Stimulated activated CD4-positive, alpha-beta T cell treated with anti-CD3 and anti-CD28 coated beads, Interleukin-4, amount 100 ng/mL, for 24 hours (primary cell): ENCODE results near the gene CAV3.

Experiments
- DNase-seq: peaks from one replicate; pipeline ENCODE4 v3.0.0-alpha.2; 2020

Gene CAV3

GRCh38 chr3:8736436-8736835 lies 2.8 kb downstream of the CAV3 start:
- DNase-seq = no peak

DNA sequence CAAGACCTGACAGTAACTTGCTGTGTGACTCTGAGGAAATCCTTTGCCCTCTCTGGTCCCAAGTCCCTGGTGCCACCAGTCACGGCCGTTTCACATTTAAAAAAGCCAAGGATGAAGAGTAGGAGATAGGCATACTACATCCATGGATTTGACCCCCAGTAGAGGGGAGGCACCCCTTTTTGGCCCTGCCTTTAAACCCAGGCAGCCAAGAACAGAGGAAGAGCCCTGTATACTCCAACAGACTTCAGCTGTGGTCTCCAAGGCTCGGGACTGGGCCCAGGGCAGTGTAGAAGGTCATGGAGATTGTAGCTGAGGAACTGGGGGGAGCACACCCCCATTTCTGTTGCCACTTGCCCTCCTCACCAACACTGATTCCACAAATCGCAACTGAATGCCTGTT lies 3.7 kb downstream of the CAV3 start:
- no peak for DNase-seq

GRCh38 chr3:8737823-8738222 lies 4.2 kb downstream of the CAV3 start:
- no peak for DNase-seq

DNA sequence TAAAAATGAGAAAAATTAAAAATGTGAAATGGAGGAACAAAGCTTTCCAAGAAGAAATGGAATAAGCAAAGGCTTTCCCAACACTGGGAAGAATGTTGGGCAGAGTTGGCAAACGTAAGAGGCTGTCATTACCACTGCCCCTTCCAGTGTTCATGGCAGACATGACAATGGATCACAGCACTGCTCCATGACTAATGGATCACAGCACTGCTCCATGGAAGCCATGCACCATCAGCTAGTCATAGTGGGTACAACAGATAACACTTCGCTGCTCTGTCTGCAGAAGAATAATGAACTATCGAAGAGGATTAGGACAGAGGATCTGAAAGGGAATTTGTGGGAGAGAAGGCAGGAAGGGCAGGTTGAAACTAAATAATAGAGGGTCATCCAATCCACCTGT lies 5.0 kb downstream of the CAV3 start:
- no peak for DNase-seq

GRCh38 chr3:8739757-8740504 lies 6.3 kb downstream of the CAV3 start:
- DNase-seq = no peak

DNA sequence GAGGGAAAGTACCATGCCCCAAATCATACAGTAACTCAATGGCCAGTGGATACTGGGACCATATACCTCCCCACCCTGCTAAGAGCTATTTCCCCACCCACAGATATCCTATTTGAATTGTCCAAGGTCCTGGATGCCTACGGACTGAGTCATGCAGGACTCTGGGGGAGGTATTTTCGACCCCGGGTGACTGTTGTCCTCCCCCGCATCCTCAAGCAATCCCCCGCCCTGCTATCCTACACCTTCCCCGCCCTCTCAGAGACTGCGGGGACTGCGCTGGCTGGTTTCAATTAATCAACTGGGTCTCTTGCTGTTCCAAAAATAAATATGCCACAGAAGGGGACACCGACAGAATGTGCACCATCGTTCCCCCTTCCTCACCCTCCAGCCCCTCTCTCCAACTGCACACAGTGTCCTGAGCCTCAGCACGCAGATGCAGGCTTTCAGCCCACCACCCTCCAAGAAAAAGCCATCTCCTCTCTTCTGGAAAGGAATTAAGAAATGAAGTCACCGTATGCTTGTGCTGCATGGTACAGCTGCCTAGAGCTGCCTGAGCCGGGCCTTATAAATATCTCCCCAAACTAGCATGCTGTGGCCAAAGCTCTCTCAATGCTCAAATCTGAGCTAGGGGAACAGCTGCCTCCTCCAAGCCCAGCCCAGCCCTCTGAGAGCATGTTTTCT lies 8.1 kb downstream of the CAV3 start:
- no peak for DNase-seq

- no peak for DNase-seq
Measured at GRCh38 chr3:8743021-8743601, 9.5 kb downstream of the CAV3 start.

DNA sequence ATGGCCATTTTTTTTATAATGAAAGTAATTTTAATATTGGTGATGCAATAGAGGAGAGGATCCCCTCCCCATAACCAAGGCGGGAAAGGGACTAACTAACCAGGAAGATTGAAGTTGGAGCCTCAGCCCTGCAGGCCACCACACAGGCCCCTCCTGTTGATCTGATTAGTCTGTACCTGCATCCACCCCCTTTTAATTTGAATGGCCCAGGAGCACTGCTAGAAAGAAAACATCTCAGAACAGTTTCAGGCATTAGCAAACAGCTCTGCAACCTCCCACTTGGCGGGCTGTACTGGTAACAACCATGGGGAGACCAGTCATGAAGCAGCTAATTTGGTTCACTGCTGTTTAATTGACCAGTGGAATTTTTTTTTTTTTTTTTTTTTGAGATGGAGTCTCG lies 10.3 kb downstream of the CAV3 start:
- DNase-seq = no peak

DNA sequence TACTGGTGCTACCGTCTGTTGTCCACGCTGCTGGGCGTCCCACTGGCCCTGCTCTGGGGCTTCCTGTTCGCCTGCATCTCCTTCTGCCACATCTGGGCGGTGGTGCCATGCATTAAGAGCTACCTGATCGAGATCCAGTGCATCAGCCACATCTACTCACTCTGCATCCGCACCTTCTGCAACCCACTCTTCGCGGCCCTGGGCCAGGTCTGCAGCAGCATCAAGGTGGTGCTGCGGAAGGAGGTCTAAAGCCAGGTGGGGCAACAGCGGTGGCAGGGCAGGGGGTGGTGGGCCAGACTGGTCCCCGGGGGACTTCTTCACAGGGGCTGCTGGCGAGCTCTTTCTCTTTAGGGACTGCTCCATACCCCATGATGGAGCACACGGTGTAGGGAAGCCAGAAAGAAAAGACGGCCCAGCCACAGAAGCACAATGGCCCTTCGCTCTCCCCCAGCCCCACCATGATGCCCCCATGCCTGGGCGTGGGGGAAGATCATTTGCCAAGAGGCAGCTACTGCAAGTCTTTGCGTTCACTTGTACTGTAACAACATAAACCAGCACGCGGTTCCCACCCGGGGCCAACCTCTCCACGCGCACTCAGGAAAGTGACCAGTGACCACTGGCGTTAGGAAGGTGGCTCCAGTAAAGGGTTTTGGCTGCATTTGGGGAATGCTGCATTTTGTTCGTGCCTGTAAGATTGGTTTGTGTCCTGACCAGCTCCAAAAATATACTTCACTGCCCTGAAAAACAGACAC lies 12.2 kb downstream of the CAV3 start:
- DNase-seq = no peak

- no peak for DNase-seq
Measured at GRCh38 chr3:8746780-8747345, 13.3 kb downstream of the CAV3 start.

DNA sequence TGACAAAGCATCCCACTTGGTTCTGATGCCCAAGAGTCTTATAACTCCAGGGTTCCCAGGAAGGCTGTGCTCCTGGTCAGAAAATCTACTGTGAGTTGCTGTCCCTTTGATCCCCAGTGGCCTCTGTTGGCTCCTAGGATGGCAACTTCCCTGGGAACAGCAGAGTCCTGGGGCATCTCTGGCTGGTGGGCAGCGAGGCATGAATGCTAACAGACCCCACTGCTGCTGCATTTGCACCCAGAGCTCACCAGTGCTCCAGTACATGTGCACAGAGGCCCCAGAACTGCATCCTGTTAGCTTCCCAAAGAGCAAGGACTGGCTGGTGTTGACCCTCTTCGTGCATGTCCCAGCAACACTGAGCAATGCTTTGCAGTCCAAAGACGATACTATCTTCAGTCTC lies 15.7 kb downstream of the CAV3 start:
- DNase-seq = no peak

- no peak for DNase-seq
Measured at GRCh38 chr3:8752832-8753231, 19.2 kb downstream of the CAV3 start.

GRCh38 chr3:8755097-8755496 lies 21.5 kb downstream of the CAV3 start:
- no peak for DNase-seq

DNA sequence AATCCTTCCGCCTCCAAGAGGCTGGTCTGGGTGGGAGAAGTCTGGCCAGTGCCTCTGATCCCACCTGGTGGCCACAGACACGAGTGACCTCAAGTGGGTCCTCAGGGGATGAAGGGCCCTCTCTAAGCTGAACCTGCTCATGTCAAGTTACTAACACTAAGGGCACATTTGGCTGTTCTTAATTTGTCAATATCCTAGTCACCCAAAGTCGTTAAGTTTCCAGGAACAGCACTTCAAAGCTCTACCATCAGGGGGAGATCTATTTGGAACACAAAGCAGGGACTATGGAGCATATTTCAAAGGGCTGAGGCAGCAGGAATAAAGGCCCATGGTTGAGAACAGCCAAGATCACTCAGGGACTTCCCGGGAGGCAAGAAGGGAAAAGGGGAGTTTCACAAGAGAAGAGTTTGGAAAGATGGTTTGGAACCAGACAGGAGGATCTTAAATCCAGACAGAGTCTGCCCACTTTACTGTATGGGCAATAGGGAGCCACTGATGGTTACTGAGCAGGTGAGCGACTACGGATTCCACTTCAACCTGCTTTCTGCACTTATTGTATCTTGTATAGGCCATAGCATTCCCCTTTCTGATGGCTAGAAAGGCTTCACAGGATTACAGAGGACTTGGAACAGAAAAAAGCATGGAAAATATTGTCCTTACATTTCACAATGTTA lies 22.1 kb downstream of the CAV3 start:
- no peak for DNase-seq

- DNase-seq = no peak
Measured at GRCh38 chr3:8756671-8757070, 23.1 kb downstream of the CAV3 start.

DNA sequence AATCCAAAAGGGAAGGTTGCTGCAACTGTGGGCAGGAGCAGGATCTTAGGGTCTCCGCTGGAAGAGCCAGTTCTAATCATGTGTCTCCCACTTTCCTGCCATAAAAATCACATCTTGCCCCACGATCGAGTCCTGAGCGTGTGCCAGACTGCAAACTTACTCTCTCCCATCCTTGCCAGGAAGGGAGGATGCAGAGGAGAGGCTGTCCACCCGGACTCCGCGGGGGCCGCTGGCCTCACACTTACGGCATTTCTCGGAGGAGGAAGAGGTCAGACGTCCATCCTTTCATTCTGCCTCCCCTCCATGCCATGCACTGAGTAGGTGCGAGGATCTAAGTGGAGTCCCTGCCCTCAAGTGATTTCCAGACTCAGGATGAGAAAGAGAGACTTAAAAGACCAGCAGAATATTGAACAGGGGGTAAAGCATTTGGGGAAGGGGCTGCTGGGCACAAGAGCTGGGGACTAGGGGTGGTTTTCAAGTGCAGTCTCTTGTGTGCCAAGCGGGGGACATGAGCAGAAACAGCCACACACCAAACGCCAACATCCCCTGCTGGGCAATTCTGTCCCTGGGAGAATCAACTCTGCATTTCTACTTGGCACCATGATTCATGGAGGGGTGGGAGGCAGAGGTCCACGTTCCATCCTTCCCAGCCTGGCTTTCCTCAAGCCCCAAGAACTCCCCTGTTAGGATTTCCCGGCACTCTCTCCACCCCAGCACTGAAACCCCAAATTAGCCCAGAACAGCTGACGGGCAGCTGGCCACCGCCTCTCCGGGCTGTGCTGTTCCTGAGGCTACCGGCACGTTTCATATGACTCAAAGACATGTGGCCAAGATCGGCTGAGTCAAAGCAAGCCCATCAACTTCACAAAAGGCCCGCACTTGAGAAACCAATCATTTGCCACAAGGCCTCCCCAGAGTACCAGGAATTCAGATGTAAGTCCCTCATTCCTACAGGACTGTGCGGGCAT lies 24.2 kb downstream of the CAV3 start:
- no peak for DNase-seq

GRCh38 chr3:8759038-8759707 lies 25.6 kb downstream of the CAV3 start:
- DNase-seq = no peak

DNA sequence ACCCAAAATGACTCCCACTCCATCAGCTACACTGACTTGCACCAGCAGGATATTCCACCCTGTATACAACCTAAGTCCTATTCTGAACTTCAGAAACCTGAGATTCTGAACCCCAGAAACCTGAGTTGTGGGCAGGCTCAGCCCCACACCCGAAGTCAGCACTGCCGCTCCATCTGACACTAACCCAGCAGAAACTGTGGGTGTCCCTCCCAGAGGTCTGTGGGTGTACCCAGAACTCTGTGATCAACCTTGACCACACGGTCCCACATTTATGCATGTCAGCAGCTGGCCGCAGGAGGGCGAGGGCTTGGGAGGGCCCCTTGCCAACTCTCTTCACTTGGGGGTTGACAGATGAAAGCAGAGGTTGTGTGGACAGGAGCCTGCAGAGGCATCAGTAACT lies 26.5 kb downstream of the CAV3 start:
- DNase-seq = no peak

DNA sequence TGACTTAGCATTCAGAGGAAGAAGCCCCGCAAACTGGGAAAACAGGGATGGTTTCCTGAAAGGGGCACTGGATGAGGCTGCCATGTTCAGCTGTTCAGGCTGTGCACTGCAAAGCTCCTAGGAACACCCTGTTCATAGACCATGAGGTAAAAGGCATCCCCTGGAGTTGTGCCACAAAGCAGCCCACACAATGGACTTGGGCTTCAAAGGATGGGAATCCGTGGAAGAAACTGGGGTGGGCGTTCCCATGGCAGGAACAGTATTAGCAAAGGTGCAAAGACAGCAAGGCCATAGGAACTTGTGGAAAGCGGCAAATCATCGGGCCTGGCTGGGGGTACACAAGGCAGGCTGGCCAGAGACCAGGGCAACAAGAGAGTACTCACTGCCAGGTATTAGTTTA lies 26.9 kb downstream of the CAV3 start:
- DNase-seq = no peak

- no peak for DNase-seq
Measured at GRCh38 chr3:8761866-8762265, 28.3 kb downstream of the CAV3 start.
